IPS-18c (cell line): ENCODE measurements around the gene IGFLR1.
A peak's percentile ranks its signal among the peaks of the same experiment; 100 is the strongest.

Source experiments
- H3K4me3 ChIP-seq: 2 replicates; pipeline ENCODE4 v1.7.0; 2013; ENCODE audit warnings: low read depth, mild to moderate bottlenecking, low read length, moderate library complexity; ENCODE audit not compliant: insufficient read depth
- H3K9me3 ChIP-seq: one replicate; pipeline ENCODE4 v1.6.1; 2013; ENCODE audit warnings: mild to moderate bottlenecking, low read length, moderate library complexity; ENCODE audit not compliant: control insufficient read depth, insufficient read depth

The IGFLR1 gene

DNA sequence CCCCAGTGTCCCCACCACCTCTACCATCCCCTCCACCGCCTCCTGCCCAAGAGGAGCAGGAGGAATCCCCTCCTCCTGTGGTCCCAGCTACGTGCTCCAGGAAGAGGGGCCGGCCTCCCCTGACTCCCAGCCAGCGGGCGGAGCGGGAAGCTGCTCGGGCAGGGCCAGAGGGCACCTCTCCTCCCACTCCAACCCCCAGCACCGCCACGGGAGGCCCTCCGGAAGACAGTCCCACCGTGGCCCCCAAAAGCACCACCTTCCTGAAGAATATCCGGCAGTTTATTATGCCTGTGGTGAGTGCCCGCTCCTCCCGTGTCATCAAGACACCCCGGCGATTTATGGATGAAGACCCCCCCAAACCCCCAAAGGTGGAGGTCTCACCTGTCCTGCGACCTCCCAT is 21.6 kb downstream of the IGFLR1 start:
- H3K4me3 ChIP-seq, result no peak overlapping the region
- no peaks in the 10 kb centered on the region for H3K9me3 ChIP-seq

DNA sequence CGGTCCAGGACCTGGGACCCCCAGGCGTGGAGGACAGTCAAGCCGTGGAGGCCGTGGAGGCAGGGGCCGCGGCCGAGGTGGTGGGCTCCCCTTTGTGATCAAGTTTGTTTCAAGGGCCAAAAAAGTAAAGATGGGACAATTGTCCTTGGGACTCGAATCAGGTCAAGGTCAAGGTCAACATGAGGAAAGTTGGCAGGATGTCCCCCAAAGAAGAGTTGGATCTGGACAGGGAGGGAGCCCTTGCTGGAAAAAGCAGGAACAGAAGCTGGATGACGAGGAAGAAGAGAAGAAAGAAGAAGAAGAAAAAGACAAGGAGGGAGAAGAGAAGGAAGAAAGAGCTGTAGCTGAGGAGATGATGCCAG is 22.1 kb downstream of the IGFLR1 start:
- no peak overlapping the region for H3K4me3 ChIP-seq

DNA sequence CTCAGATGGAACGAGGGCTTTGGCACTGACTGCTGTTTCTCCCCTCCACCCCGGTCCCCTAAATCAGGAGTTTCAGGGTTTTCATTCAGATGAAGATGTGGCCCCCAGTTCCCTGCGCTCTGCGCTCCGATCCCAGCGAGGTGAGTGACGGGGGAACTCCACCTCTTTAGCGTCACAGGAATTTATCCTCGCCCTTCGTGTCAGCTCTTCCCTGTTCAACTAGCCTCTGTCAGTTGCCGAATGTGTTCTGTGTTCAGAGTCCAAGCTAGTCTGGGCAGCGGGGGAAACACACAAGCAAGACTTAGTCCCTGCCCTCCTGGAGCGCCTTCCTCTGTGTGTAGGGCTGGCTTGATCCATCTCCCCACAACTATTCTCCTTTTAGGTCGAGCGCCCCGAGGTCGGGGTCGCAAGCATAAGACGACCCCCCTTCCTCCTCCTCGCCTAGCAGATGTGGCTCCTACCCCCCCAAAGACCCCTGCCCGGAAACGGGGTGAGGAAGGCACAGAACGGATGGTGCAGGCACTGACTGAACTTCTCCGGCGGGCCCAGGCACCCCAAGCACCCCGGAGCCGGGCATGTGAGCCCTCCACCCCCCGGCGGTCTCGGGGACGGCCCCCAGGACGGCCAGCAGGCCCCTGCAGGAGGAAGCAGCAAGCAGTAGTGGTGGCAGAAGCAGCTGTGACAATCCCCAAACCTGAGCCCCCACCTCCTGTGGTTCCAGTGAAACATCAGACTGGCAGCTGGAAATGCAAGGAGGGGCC is 22.7 kb downstream of the IGFLR1 start:
- Histone ChIP-seq H3K9me3 (no peaks in the 10 kb centered on the region), H3K4me3 (peak overlapping the region; percentile 89)

More for the DNA sequence above, 22.1 kb downstream of the IGFLR1 start:
- H3K9me3 ChIP-seq, result no peaks in the 10 kb centered on the region

DNA sequence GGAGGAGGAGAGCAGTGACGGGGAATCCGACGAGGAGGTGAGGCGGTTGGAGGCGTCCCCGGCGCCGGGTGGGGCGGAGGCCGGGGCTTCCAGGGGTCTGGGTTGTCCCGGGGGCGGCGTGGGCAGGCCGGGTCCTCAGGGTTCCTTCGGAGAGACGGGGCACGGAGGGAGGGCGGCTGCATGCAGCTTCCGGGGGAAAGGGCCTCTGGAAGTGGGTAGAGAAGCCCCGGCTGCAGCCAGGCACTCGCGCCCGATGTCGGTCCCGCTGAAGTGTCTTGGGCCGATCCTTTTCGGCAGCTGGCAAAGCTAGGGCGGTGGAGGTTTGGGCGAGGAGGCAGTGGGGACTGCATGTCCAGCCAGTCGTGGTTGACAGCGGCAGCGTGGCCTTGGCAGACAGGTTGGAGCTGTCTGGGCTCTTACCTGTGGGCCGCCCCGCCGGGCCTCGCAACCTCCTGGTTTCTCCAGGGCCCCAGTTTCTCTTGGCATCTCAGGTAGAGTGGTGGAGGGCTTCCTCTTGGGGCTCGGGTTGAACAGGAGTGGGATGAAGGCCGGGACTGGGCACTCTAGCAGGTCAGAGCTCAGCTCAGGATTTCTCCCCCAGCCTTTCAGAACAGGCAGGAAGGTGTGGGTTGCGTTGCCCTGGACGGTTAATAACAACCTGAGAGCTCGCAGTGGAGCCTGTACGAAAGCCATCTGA is 23.8 kb downstream of the IGFLR1 start:
- Histone ChIP-seq H3K4me3 (peak overlapping the region; percentile 89), H3K9me3 (no peaks in the 10 kb centered on the region)

DNA sequence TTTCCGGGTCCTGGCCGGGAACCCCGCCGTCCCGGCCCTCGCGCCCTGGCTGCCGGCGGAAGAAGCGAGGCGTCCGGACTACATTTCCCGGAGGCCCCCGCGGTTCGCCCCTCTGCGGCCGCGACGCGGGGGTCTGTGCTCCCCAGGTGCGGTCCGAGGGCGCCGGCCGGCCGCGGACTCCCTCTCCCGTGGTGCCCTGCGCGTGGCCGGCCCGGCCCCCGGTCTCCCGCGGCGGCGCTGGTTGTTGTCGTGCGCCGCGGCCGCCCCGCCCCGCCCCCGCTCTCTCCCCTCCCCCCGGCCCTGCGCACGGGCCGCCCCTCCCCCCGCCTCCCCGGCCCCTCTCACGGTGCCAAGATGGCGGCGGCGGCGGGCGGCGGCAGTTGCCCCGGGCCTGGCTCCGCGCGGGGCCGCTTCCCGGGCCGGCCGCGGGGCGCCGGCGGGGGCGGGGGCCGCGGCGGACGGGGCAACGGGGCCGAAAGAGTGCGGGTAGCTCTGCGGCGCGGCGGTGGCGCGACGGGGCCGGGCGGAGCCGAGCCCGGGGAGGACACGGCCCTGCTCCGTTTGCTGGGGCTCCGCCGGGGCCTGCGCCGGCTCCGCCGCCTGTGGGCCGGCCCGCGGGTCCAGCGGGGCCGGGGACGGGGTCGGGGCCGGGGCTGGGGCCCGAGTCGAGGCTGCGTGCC is 24.4 kb downstream of the IGFLR1 start, which contains the start of gene KMT2B:
Gene KMT2B, plus strand, starts transcription at position 339 of the 680 bp plus-strand sequence. Its CDS starts 16 bp downstream, at position 355.
- Histone ChIP-seq H3K4me3 (peak within 1 kb of the TSS; percentile 92), H3K9me3 (no peaks in the 10 kb centered on the region)

DNA sequence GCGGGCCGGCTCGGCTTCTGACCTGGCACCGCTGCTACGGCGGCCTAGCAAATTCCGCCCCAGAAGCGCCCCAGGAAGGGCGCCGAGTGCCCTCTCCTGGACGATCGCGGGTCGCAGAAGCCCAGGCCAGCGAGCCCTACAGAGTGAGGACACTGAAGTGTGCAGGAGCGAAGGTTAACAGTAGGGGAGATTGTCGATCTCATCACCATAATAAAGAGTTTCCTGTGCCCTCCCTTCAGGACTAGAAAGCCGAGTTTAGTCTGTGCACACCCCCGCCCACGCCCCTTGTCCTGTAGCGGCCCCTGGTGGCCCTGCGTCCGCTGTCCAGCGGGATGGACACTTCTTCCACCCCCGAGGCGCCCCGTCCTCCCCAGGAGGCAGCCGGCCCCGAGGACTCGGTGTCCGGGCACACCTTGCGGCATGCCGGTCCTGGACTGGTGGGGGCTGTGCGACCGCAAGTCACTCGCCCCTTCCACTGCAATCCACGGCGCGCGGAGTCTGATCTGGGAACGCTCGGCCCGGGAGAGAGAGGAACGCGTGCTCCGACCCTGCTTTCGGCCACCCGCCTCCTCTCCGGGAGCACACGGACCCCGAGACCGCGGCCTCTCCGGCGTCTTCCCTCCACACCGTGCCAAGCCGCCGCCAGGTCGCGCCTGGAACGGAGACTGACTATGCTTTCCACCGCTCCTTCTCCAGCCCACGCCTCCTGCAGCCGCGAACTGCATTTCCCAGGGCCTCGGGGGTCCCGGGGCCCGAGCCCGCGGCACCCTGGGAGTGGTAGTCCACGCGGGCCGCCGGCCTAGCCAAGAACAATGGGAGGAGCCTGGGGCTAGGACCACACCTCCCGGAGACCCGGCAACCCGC is 25.2 kb downstream of the IGFLR1 start:
- Histone ChIP-seq H3K9me3 (no peaks in the 10 kb centered on the region), H3K4me3 (peak overlapping the region; percentile 92)

DNA sequence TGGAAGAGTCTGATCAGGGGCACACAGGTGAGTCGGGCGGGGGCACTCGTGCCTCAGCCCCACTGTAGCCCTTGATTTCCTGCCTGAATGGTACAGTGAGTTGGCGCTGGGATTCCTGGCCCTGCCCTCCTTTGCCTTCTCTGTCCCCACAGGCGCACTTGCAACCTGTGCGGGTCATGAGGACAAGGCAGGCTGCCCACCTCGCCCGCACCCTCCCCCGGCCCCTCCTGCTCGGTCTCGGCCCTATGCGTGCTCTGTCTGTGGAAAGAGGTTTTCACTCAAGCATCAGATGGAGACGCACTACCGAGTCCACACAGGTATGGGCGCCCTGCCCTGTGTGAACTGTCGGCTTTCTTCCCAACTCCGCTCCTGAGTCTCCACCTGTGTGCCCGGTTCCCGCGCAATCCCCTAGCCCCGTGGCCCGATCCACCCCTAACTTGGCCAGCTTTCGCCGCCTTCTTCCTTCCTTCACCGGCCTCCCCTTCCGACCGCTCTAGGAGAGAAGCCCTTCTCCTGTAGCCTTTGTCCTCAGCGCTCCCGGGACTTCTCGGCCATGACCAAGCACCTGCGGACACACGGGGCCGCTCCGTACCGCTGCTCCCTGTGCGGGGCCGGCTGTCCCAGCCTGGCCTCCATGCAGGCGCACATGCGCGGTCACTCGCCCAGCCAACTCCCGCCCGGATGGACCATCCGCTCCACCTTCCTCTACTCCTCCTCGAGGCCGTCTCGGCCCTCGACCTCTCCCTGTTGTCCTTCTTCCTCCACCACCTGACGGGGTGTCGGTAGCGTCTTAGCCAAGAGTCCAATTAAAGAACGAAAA is 26.1 kb downstream of the IGFLR1 start:
- no peaks in the 10 kb centered on the region for H3K9me3 ChIP-seq
- H3K4me3 ChIP-seq, result peak overlapping the region; percentile 92

DNA sequence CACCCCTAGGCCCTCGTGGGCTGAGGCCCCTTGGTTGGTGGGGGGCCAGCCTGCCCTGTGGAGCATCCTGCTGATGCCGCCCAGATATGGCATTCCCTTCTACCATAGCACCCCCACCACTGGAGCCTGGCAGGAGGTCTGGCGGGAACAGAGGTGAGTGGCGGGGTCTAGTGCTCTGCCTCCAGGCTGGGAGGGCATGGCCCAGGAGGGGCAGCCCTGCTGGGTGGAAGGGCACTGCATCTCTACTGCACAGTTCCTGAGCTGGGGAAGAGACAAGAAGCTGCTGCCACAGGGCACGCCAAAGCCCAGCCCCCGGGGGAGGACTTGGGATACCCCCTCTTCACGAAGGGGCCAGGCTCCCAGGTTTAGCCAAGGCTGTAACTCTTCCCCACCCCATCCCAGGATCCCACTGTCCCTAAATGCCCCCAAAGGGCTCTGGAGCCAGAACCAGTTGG is 26.9 kb downstream of the IGFLR1 start:
- Histone ChIP-seq H3K9me3 (no peaks in the 10 kb centered on the region), H3K4me3 (peak overlapping the region; percentile 92)

DNA sequence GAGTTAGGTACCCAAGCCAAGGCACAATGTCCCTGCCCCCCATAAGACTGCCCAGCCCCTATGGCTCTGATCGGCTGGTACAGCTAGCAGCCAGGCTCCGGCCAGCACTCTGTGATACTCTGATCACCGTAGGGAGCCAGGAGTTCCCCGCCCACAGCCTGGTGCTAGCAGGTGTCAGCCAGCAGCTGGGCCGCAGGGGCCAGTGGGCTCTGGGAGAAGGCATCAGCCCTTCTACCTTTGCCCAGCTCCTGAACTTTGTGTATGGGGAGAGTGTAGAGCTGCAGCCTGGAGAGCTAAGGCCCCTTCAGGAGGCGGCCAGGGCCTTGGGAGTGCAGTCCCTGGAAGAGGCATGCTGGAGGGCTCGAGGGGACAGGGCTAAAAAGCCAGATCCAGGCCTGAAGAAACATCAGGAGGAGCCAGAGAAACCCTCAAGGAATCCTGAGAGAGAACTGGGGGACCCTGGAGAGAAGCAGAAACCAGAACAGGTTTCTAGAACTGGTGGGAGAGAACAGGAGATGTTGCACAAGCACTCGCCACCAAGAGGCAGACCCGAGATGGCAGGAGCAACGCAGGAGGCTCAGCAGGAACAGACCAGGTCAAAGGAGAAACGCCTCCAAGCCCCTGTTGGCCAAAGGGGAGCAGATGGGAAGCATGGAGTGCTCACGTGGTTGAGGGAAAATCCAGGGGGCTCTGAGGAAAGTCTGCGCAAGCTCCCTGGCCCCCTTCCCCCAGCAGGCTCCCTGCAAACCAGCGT is 27.5 kb downstream of the IGFLR1 start:
- Histone ChIP-seq H3K9me3 (no peaks in the 10 kb centered on the region), H3K4me3 (no peak overlapping the region)

DNA sequence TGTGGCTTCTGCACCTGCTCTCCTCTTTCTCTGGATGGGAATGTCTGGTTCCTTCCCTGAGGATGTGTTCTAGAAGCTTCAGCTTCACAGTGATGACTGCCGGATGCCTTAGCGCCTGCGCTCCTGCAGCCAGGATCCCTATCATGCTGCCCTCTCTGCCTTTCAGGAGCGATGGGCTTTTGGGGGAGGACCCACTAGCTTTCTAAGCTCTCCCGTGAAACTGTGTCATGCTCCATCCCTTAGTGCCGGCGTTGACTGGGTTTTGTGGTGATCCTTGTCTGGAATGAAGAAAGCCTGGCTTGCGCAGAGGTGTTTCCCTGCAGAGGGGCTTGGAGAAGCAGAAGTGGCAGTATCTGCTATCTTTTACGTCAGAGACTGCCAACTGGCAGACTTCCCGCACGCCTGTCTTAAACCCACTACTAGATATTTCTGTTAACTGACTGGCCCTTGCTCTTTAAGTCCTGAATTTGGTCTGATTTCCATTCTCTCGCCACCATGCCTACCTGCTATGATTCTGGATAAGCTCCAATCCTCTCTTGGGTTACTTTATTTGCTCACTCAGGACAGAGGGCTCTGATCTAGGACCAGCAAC is 28.3 kb downstream of the IGFLR1 start:
- Histone ChIP-seq H3K9me3 (no peaks in the 10 kb centered on the region), H3K4me3 (no peak overlapping the region)

DNA sequence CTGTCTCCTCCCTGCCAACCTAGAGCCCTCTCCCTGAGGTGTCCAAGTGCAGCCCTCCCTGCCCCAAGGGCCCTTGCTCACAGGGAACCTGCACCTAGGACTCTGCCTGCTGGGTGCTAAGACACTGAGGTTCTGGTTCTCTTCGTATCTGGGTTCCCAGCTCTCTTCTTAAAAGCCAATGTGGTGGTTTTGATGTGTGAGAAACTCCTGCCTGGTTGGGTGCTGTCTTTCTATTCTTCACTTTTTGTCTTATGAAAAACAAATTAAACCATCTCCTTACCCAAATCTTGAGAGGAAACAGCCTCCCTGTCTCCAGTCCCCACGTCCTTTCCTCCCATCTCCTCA is 28.8 kb downstream of the IGFLR1 start:
- no peak overlapping the region for H3K4me3 ChIP-seq
- H3K9me3 ChIP-seq, result no peaks in the 10 kb centered on the region

DNA sequence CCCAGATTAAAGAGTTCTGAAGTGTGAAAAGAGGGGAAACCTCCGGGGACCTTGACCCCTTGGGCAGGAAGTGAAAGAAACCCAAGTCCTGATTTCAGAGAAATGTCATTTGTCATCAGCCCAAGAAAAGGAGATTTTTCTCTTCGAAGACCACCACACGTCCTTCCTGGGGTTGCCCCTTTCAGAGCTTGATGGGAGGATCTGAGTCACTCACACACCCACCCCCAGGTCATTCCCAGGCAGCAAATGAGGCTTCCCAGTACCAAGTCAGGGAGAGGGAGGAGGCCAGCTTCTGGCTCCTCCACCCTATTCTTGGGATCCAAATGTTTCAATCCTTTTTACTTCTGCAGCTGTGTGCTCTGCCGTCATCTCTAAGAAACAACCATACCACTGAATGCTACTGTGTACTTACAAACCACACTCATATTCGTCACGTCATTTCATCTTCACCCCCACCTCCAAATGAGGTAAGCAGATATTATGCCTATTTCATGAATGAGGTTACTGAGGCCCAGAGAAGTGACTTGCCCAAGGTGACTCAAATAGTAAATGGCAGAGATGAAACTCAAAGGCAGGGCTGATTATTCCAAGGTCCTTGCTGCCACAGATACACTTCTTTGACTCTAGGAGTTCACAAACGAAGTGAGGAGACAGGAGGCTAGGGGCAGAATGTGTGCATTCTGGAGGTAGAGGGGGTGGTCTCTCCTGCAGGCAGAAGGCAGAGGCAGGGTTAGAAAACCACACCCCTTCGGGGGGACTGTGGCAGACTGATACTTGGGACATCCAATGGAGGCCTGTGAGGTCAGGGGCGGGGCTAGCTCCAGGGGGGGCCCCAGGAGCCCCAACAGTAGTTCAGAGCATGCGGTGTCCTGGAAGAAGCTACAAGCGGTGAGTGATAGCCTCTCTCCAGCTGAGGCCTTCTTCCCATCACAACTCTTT is 29.4 kb downstream of the IGFLR1 start:
- H3K4me3 ChIP-seq, result no peak overlapping the region

DNA sequence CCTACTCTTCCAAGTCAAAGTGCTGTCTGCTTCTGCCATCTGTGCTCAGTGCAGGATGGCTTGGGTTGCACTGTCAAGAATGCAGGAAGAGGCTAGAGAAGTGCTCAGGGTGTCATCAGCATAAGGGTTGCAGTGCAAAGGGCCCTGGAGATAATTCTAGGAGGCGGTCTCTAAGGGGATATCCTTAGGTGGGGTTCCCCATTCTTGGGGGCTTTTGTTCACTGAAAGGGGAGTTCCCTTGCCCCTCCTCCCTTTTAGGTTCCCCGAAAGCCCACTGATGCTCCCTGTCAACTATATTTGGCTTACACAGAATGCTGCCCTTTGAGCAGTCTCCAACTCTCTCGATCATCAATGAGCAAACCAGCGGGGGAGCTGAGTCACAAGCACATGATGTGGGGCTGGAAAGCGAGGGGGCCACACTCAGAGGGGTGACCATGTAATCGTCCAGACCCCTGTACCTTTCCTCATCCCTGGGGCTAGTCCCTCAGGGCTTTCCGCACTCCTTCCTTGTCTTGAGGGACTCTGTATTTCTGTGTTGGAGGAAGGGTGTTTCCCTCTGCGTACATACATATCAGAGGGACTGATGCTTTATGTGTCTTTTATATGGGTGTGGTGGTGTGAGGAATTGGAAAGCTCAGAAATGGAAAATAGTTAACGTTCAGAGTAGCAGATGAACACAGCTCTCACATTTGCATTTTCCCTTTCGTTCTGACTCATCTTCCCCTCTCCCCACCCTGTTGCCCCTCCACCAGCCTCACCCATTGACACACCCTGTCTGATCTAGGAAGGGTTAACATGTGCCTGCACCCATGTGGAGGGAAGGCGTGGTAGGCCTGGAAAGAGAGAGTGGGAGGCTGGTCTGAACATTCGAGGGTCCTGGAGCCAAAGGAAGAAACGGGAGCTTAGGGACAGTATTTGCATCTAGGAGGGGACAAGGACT is 31.2 kb downstream of the IGFLR1 start:
- Histone ChIP-seq H3K4me3 (no peak overlapping the region), H3K9me3 (no peaks in the 10 kb centered on the region)

More for the DNA sequence above, 29.4 kb downstream of the IGFLR1 start:
- H3K9me3 ChIP-seq, result no peaks in the 10 kb centered on the region

DNA sequence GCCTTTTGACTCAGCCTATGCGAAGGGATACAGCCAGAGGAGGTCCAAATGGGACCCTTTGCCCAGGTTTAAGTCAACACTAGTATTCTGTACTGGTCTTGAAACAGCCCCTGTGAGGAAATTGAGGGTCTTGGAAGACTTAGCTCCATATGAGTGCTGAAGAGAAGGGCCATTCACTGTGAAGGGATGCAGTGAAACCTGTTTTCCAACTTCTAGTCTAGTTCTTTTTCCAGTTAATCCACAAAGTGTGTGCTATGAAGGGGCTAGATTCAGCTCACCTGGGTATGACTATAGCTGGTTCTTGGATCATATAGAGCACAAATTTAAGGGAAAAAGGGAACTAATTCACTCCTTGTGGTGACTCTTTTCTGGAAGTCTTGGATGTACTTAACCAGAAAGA is 33.9 kb downstream of the IGFLR1 start:
- Histone ChIP-seq H3K4me3 (no peak overlapping the region), H3K9me3 (peaks cover 2% of the 10 kb centered on the region)
